HG03460 (cell line): ENCODE data around the gene TALDO1.

Source experiments
- ATAC-seq: cut with Tn5 transposase; IDR thresholded peaks from one replicate; pipeline ENCODE4 v1.9.1; 2021; ENCODE audit not compliant: unreplicated experiment

TALDO1 gene

DNA sequence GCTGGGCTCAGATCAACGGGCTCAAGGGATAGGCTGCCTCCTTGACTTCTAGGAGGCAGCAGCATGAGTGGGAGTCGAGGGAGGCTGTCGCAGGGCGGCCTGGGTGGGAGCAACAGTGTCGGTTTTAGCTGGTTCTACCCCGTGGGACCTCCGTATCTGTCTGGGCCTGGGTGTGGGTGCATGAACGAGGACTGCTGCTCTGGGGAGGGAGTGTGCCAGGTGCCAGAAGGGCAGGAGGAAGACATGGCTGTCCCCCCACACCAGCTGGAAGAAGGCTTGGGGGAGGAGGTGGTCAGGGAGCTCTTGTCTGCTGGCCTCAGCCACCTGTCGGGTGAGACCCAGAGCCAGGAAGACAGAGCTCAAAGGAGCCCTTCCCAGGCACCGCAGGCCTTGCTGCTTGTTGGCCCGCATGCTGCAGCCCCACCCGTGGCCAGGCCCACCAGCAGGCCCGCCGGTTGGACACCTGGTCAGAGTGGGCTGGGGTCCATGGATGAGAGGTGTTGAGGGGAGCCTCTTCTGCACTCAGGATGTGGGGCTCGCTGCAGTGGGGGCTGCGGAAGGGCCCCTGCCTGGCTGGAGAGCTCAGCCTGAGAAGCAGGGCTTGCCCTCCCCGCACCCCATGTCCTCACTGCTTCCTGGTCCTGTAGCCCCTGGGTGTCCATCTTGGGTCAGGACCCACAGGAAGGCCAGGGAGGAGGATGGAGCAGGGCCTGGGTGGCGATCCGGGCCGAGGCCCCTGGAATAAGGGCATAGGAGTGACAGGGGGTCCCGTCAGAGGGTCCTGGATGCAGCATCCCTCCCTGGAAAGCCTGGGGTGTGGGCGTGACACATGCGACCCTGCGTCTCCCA lies 39.2 kb downstream of the TALDO1 start:
- ATAC-seq: no peak

DNA sequence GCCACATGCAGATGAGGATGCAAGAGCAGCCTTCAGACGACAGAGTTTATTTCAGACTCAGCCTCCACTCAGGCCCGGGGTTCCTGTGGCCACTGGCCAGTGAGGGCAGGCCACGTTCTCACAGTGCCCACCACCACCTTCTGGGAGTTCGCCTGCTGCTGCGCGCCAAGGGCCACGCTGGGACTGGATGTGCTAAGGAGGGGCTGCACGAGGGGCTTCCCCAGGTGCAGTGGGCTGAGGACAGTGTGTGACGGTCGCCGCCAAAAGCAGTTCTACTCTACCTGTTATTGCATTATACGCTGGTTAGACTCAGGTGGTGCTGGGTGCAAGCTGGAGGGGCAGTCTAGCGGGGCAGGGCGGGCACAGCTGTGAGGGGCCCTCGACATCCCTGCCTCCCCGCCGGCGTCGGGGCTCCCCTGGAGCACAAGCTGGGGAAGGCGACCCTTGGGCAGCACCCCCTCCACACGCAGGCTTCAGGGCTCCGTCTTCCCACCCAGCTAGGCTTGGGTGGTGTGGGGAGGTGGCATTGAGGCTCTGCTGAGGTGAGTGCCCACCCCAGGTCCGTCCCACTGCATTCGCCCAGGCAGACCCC lies 39.9 kb downstream of the TALDO1 start:
- ATAC-seq: no peak

DNA sequence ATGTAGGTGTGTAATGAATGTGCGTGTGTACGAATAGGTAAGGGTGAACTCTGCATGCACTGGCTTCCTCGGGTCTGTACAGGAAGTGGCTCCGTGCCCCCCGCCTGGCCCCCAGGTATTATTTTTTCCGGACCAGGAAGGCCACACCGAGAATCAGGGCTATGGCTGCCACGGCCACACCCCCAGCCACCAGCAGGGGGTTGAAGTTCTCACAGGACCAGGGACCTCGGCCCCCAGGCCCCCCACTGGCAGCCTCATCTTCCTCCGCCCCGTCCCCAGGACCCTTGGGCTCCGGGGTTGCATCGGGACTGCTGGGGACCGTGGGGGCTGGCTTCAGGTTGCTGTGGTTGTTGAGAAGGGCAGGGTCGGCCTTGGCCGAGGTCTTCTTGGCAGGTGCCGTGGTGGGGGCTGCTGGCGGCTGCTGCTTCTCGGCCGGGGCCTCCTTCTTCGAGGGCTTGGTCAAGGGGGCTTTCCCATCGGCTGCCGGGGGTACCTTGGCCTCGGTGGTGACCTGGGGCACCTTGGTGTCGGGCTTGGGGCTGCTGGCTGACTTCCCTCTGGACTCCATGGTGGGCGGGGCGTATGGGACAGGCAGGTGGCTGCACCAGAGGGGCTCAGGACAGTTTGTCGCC lies 40.9 kb downstream of the TALDO1 start:
- no peak for ATAC-seq

DNA sequence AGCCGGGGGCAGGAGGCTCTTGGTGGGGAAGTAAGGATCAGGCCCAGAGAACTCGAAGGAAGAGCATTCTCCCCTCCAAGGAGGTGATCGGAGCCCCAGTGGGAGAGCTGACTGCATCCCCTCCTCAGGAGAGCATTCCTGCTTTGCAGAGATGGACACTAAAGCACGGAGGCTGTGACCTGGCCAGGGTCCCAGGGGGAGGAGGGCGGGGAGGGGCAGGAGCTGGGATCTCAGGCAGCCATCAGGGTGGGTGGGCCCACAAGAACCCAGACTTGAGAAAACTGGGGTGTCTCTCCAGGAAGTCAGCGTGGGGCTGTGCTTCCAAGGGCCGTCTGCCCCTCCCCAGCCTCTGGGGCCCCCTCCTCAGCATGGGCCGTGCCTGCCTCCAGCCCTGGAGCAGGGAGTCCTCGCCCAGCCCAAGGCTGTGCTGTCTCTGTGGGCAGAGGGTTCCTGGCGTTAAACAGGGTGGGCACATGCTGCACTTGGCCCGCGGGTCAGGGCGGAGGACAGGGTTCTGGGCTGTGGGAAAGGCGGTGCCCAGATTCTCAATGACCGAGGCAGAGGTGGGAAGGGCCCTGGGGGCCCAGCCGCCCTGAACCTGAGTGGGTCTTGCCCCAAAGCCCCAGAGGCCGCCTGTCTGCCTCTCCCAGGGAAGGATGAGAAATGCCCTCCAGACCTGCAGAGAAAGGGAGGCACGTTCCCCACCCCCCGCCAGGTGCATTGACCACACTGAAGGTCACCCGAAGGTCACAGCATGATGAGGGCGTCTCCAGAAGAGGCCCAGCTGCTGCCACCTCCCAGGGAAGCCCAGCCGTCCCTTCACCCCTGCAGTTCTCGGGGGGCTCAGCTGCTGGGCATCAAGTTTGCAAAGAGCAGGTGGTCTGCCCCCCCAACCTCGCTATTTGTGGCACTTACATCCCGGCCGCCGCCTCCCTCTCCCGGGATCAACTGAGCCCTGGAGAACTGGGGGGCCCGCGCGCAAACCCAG lies 42.0 kb downstream of the TALDO1 start:
- ATAC-seq: no peak

DNA sequence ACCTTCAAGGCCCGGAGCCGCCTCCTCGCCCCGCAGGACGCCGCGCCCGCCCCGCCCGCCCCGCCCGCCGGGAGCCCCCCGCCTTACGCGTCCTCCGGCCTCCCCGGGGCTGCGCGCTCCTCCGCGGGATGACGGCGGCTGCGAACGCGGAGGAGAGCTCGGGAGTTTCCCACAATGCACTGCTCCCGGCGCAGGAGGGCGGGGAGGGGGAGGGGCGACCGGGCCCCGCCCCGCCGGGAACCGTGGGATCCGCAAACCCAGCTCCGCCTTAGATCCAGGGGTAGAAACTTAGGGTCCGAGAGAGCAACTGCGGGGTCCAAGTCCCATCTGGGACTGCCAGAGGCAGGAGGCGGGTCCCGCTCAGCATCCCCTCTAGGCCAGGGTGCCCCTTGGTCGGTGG lies 42.7 kb downstream of the TALDO1 start, which contains the start of gene CEND1:
Gene CEND1 (minus strand): TSS at position 148 of the 400 bp plus-strand sequence. CDS start 1,514 bp downstream, outside the sequence.
- no peak for ATAC-seq

DNA sequence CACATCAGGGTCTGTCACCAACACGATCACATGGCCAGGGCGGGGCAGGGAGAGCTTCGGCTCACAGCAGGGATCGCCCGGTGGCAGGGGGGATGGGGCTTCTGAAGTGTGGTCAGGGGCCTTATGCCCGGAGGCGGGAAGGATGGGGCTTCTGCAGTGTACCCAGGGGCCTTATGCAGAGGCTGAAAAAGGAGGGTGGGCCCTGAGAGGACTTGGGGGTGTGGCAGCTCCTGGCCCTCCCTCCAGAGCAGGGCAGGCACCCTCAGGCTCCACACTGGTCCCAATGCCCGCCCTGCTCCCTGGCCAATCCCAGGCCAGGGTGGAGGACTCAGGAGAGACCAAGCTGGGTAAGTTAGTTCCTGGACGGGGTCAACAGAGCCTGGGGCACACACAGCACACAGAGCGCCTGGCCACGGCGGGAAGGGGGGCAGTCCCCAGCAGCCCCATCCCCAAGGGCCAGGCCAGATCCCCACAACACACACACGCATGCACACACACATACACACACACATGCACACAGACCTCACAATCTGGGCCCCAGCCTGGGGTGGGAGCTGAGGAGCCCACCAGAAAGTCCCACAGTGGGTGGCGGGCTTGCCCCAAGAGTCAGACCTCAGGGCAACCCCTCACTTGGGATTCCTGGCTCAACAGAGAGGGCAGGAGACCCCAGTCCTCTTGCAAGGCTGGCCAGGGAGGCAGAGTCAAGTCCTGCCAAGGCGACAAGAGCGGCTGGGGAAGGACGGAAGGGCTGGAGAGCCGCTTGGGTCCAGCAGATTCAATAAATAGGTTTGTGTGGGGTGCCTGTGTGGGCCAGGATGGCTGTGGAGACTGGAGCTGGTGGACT lies 43.7 kb downstream of the TALDO1 start:
- no peak for ATAC-seq

DNA sequence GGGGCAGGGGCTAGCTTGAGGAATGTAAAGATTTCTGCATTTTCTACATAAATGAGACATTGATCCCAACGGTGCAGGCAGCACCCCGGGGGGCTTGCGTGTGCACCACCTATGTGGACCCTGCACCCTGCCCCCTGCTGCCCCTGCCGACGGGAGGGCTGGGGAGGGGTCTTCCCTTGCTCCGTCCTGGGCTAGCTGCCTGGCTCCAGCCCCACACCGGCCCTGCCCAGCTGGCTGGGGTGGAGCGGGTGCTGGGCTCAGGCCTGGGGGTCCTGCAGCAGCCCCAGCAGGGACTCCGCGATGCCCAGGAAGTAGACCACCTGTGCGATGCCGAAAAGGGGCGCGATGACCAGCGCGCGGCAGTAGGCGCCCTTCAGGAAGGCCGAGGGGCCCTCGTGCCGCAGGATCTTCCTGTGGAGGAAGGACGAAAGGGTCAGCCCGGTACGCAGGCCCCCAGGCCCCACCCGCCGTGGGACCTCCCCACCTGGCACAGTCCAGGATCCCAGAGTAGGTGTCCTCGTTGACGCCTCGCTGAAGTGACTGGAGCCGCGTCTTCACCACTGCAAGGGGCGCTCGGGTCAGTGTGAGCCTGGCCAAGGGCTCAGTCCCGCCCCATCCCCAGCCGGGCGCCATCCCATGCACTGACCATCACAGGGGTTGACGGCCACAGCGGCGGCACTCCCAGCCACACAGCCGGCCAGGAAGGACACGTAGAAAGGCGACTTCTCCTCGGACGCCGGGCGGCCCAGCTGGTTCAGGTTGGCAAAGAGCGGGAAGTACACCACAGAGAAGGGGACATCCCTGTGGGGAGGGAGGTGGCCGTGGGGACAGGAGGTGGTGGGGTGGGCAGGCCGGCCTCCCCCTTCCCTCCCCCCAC lies 44.6 kb downstream of the TALDO1 start:
- no peak for ATAC-seq

DNA sequence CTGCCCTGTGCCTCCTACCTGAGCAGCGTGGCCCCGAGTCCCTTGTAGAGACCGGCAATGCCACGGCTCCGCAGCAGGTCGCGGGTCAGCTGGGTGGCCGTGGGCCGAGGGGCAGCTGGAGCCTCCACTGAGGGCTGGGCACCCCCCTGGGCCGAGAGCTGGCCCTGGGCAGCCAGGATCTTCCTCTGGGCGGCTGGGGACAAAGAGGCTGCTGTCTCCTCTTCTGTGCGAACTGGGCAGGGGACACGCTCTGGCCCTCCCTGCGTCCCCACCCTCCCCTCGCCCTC lies 45.2 kb downstream of the TALDO1 start:
- no peak for ATAC-seq

DNA sequence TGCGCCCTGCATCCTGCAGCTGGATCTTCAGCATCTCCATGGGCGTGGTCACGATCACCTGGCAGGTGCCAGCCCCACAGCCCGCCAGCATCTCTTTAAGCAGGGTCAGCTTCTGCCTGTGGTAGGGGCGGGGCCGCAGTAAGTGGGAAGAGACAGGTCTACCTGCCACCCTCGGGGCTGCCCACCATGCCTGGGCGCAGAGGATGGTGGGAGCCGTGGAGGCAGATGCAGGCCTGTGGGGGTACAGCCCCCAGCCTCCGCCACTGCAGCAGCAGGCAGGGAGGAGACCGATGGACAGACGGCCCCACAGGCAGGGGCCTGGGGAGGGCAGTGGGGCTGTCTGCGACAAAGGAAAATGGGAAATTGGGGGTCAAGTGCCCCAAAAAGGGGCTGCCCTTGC lies 45.6 kb downstream of the TALDO1 start:
- no peak for ATAC-seq

DNA sequence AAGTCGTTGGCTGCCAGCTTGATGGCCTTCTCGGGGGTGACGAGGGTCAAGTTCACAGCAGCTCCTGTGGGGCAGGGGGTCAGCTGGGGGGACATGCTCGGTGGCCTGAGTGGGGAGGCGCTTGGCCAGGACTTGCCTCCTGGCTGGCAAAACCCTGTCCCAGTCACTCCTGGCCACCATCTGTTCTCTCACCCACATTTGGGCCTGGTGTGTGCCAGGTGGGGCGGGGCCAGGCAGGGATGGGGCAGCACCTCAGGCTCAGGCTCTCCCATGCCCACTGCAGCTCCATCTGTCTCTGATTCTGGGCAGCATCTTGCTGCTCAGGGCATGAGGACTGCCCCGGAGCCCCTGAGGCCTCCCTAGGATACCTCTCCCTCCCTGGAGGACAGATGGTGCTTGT lies 46.3 kb downstream of the TALDO1 start:
- no peak for ATAC-seq

DNA sequence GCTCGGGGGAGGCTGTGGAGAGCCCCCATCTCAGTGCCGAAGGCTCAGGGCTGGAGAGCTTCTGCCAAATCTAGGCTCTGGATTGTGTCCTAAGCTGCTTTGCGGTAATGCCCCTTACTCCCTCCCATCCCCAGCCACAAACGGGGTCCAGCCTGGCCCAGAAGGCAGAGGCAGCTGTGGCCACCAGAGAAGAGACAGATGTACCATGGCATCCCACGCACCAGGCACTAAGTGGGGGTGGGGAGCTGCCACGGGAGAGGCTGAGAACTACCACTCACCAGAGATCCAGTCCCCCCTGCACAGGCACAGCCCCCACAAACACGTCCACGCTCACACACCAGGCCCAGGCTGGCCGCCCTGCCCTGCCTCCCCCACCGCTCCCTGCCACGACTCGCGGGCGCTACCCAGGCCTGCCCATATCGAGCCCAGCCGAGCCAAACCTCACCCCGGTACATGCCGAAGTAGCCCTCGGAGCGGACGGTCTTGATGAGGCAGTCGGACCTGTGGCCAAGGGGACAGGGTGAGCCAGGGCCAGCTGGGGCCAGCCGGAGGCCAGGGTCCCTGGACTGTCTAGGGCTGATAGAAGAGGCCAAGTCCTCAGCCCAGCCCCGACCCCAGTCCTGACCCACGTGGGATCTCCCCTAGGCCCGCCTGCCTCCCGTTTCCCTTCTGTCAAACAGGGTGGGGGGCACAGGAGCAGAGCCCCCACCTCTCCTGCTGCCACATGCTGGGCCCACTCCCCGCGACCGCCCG lies 46.9 kb downstream of the TALDO1 start:
- ATAC-seq: no peak

DNA sequence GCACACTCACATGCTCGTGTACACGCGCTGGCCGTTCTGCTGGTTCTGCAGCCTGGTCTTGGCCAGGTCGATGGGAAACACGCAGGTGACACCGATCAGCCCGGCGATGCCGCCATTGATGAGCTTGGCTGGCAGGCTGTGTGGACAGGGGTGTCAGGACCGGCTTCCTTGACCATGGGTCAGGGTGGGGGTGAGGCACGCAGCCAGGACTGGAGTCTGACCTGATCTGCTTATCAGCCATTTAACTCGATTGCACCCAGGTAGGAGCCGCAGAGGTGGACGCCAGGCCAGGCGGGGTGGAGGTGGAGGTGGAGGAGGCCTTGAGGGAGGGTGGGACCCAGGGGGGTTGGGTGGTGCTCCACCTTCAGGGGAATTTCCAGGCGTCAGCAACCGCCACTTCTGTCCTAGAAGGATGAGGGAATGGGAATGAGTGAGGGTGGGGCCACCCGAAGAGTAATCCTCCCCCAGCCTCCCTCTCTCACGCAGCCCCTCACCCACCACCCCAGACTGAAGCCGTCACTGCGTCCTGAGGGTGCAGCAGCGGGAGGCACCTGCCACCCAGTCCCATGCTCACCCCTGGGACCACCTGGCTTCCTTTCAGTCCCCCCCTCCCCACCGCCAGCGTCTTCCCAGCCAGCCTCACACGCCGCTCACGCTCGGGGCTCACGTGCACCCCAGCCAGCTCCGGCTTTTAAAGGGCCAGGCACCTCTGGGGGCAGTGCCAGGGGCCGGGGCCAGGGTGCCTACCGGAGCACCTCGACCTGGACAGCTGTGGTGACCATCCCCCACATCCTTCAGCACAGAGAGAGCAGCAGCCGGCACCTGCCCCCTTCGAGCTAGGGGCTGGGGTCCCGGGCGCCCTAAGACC lies 47.7 kb downstream of the TALDO1 start:
- ATAC-seq: no peak

DNA sequence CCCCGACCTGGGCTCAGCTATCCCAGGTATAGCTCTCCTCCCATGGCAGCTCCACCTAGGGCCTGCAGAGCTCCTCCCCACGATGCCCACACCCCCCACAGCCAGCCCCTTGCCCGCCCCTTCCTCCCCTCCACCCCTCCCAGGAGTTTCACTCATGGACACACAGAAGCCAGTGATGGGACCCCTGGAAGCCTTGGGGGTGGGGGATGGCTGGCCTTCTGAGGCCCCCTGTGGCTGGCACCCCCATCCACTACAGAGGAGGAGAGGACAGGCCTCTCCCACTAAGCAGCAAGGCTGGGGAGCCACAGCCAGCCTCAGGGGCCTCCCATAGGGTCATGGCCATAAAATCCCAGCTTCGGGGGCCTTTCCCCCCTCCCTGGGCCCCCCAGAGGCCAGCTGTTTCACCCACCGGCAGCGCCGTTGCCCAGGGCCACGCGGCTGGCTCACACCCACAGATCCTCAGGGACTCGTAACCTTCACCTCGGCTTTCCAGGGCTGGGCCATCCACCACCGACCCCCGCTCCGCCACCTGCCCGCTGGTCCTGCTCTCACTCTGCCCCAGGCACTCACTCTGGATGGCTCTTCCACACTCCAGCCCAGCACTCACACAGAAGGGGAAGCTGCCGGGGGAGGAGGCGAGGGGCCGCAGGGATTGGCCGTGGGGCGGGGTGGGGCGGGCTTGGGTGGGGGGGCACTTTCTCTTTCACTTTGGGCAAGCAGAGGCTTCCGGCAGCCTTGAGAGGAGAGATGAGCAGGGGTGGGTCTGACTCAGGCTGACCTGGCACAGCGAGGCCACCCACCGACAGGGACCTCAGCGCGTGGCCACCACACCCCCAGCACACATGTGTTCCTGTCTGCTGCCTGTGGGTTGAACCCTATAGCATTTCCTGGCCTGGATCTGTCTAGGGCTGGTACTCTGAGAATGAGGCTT lies 48.6 kb downstream of the TALDO1 start:
- ATAC-seq: peak; percentile 25

DNA sequence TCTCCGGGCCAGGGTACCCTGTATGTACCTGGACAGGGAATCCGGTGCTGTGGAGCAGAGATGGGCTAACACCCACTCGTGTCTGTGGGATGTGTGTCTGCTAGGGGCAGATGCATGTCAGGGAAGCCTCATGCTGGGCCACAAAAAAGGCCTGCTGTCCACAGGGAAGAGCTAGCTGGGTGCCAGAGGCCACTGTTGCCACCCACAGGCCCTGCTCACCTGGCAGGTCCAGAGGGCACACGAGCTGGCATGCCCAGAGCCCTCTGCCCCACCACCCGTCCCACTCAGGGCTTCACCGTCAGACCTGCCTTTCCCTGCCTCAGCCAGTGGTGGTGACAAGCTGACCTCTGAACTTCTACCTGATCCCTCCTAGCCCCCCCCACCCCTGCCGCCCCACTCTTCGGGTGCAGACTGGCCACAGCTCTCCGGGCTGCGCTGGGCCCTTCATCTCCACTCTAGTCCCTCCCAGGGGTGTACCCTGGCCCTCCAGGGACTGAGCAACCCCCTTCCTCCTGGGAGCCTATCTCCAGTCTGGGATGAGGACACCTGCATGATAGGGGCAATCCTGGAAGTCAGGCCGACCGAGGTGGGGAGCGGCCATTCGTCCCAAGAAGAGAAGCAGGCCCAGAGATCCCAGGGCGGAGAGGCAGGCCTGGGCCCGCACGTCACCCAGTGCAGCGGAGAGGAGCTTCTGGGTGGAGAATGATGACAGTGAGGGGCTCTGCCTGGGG lies 49.5 kb downstream of the TALDO1 start:
- ATAC-seq: no peak

DNA sequence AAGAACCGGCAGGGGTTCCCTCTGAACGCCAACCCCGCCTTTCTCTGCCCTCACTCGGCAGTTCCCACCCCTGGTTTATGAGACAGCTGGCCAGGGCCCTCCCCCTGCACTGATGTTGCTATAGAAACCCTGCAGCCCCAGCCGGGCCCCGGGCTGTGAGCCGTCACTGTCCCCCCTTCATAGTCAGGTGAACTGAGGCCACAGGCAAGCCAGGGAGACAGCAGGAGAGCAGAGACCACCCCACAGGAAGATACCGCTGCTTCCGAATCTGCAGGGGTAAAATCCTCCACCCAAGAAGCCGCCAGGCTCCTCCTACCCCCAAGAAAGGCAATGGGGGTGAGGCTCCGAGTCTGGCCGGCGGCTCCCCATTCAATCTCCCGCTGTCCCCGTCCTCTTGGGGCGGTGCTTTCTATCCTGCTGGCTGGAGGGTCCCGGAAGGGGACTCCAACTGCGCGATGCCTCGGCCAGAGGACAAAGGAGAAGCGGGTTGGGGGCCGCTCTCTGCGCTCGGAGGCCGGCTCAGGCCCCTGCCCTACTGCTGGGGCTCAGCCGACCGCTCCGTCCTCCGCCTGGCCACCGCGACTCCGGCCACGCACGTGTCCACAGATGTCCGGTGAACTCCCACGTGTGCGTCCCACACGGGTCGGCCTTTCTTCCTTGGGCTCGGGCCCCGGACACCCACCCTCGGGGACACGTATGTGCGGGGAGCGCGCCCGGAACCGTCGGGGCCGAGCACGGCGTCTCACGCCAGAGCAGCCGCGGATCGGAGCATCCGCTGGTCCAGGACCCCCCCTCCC lies 50.2 kb downstream of the TALDO1 start:
- ATAC-seq: peak; percentile 38
